ENCODE results near the gene PIAS4. TPM values are rescaled to one million over a fixed set of nuclear protein-coding genes. Genes with fewer than 3 reads are reported as not detected.

PIAS4 gene
- total and polyA plus RNA-seq, 2 of the 13 experiments (the other 11 are each of a cell fraction or from before 2014, with no cell fraction given) = 9.0 to 20.1 TPM

DNA sequence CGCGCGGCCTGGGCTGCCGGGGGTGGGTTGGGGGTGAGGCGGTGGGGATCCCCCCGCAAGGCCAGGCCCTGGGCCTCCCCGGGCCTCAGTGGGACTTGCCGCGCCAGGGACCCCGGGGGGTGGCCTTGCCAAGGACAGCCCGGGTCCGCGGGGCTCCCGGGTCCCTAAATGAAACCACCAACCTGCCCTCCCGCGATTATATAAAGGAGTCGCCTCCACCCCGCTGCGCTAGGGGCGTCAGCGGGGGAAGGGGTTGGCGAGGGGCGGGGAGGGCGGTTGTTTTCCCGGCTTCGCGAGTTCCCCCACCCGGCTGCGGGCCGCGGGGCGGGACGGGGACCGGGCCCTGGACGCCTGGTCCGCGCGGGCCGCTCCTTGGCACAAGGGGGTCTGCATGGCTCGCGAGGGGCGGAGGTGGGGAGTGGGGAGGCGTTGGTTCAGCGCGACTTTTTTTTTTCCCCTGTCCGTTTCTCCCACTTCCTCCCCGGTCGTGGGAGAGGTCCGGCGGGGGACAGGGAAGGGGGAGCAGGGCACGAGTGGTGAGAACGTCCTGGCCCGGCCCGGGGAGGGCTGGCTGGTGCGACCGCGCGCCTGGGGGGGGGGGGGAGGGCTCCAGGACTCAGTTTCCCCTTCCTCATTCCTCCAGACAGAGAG is 60.0 kb downstream of the PIAS4 start (continued):
- TF ChIP-seq ARID4A (CRISPR knock-in tag; IDR thresholded peaks at IDR 0.05; ENCODE audit: borderline replicate concordance) = peak; percentile 36; the same call in 1 of the 2 replicates
- peak; percentile 55; the same call in 1 of the 2 replicates for TF ChIP-seq PATZ1 (CRISPR knock-in tag; IDR thresholded peaks at IDR 0.05)
- peak; percentile 43 for TF ChIP-seq HNRNPLL (IDR thresholded peaks at IDR 0.05; ENCODE audit: low read depth, low read length, poor library complexity, severe bottlenecking)
- peak; percentile 47; the same call in 1 of the 2 replicates for TF ChIP-seq ZNF777 (CRISPR knock-in tag; IDR thresholded peaks at IDR 0.05)
- TF ChIP-seq EP300 (IDR thresholded peaks at IDR 0.05; ENCODE audit: low read depth in 2 of 2, low read length in 2 of 2) = no peak
- no peak for TF ChIP-seq EP300 (CRISPR knock-in tag; IDR thresholded peaks at IDR 0.05; ENCODE audit: borderline replicate concordance)
- TF ChIP-seq ATF1 (CRISPR knock-in tag; IDR thresholded peaks at IDR 0.05) = no peak
- peak; percentile 30; the same call in 1 of the 2 replicates for TF ChIP-seq KDM2A (CRISPR knock-in tag; IDR thresholded peaks at IDR 0.05; ENCODE audit: borderline replicate concordance, low read depth)

Measured in HepG2 (cell line).